Testis (tissue), 2 donors: ENCODE measurements around the gene IL15RA.
"Not testable (repeated sequence)": the region's sequence is repeated elsewhere in the genome, so short reads cannot be mapped to it uniquely, and the experiment has no call there.

Experiments used
- CTCF ChIP-seq, 3 experiments: fragments of 450-650 bp in 2 of 3; fragments of 200-600 bp in 1 of 3; sonication (generic) in 1 of 3; IDR thresholded peaks; one replicate each; pipeline ENCODE4 v1.5.1; 2016 to 2019; ENCODE audit warnings: antibody characterized with exemption in 3 of 3, mild to moderate bottlenecking in 2 of 3, moderate library complexity in 1 of 3
- POLR2A ChIP-seq: fragments of 450-650 bp; IDR thresholded peaks from one replicate; pipeline ENCODE4 v1.6.1; 2017; ENCODE audit warnings: antibody characterized with exemption, mild to moderate bottlenecking, moderate library complexity

- TF ChIP-seq POLR2A; CTCF (IDR thresholded peaks at IDR 0.05): not testable (repeated sequence)
These were observed 14.9 kb downstream of the IL15RA start for GRCh38 chr10:5962358-5962940.
